Coronary artery (tissue), 2 donors: ENCODE results near the gene TPM1.

ENCODE experiments used
- DNase-seq: peaks from one replicate; pipeline ENCODE4 v3.0.0-alpha.2; 2017; ENCODE audit warnings: low spot score
- H3K27ac ChIP-seq, 2 donors: fragments of 200-600 bp; sonication (generic); one replicate each; pipeline ENCODE4 v1.5.1; 2016 to 2019
- H3K4me3 ChIP-seq: fragments of 200-600 bp; sonication (generic); 2 replicates; pipeline ENCODE4 v1.5.1; 2016; ENCODE audit warnings: mild to moderate bottlenecking, moderate library complexity
- TF ChIP-seq, protein P1 (sequence below): fragments of 200-600 bp; sonication (generic); IDR thresholded peaks from one replicate; pipeline ENCODE4 v1.5.1; 2019; ENCODE audit warnings: antibody characterized with exemption

TPM1 gene

GRCh38 chr15:63054985-63055384, 12.4 kb downstream of the TPM1 start:
- TF ChIP-seq, protein P1, sequence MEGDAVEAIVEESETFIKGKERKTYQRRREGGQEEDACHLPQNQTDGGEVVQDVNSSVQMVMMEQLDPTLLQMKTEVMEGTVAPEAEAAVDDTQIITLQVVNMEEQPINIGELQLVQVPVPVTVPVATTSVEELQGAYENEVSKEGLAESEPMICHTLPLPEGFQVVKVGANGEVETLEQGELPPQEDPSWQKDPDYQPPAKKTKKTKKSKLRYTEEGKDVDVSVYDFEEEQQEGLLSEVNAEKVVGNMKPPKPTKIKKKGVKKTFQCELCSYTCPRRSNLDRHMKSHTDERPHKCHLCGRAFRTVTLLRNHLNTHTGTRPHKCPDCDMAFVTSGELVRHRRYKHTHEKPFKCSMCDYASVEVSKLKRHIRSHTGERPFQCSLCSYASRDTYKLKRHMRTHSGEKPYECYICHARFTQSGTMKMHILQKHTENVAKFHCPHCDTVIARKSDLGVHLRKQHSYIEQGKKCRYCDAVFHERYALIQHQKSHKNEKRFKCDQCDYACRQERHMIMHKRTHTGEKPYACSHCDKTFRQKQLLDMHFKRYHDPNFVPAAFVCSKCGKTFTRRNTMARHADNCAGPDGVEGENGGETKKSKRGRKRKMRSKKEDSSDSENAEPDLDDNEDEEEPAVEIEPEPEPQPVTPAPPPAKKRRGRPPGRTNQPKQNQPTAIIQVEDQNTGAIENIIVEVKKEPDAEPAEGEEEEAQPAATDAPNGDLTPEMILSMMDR, result no peak
- Histone ChIP-seq H3K4me3 (peak overlapping the region; percentile 11), H3K27ac (peak overlapping the region in 1 of 2 donors; percentile 66)
- DNase-seq, result no peak

- Histone ChIP-seq H3K4me3 (no peak overlapping the region), H3K27ac (peak overlapping the region in 1 of 2 donors; percentile 66)
- no peak for DNase-seq
- TF ChIP-seq, protein P1, result no peak
These were observed 14.3 kb downstream of the TPM1 start for GRCh38 chr15:63056829-63057228.

- Histone ChIP-seq H3K4me3 (no peak overlapping the region), H3K27ac (peak overlapping the region in 1 of 2 donors; percentile 20)
- DNase-seq, result no peak
- TF ChIP-seq, protein P1, result no peak
These were observed 15.2 kb downstream of the TPM1 start for GRCh38 chr15:63057468-63058345.

GRCh38 chr15:63059075-63059474, 16.5 kb downstream of the TPM1 start:
- no peak overlapping the region for H3K27ac ChIP-seq
- no peak for DNase-seq
- no peak overlapping the region for H3K4me3 ChIP-seq
- TF ChIP-seq, protein P1, result no peak

GRCh38 chr15:63059573-63060216, 17.1 kb downstream of the TPM1 start:
- H3K4me3 ChIP-seq, result no peak overlapping the region
- peak overlapping the region in 1 of 2 donors; percentile 17 for H3K27ac ChIP-seq
- no peak for DNase-seq
- TF ChIP-seq, protein P1, result no peak

- DNase-seq, result no peak
- no peak overlapping the region for H3K4me3 ChIP-seq
- TF ChIP-seq, protein P1, result no peak
- peak overlapping the region in 1 of 2 donors; percentile 33 for H3K27ac ChIP-seq
These were observed 18.2 kb downstream of the TPM1 start for GRCh38 chr15:63060699-63061098.
